ENCODE measurements around the gene HTRA2. TPM values are rescaled to one million over a fixed set of nuclear protein-coding genes. Genes with fewer than 3 reads are reported as not detected.

The HTRA2 gene
- total RNA-seq, 4 donors from 2014 or later = 25.0 to 37.6 (median 29.1) TPM

GRCh38 chr2:74572178-74572925, 42.6 kb downstream of the HTRA2 start:
- H3K9me3 ChIP-seq = no peaks in the 10 kb centered on the region
- ATAC-seq = no peak
- no peak overlapping the region for H3K27ac ChIP-seq
- H3K4me3 ChIP-seq = no peak overlapping the region
- H3K4me1 ChIP-seq = no peaks in the 10 kb centered on the region
- 65 to 80% methylated on average over 2 to 3 of the region's 3 CpGs for WGBS, 2 donors (ENCODE audit: low coverage in 1 of 2)
- H3K27me3 ChIP-seq = peaks cover 22% of the 10 kb centered on the region
- TF ChIP-seq CTCF (IDR thresholded peaks at IDR 0.05) = peak in 1 of 4 experiments; percentile 13
- no peak for TF ChIP-seq POLR2AphosphoS5 (IDR thresholded peaks at IDR 0.05)
- no peaks in the 10 kb centered on the region for H3K36me3 ChIP-seq

GRCh38 chr2:74573747-74574562, 44.2 kb downstream of the HTRA2 start:
- TF ChIP-seq EP300 (IDR thresholded peaks at IDR 0.05) (no peak), POLR2A (IDR thresholded peaks at IDR 0.05) (no peak), POLR2AphosphoS5 (IDR thresholded peaks at IDR 0.05) (no peak), CTCF (IDR thresholded peaks at IDR 0.05) (no peak)
- Histone ChIP-seq H3K4me3 (no peak overlapping the region), H3K4me1 (no peaks in the 10 kb centered on the region), H3K36me3 (no peaks in the 10 kb centered on the region), H3K27me3 (peaks cover 11% of the 10 kb centered on the region), H3K9me3 (no peaks in the 10 kb centered on the region), H3K27ac (no peak overlapping the region)
- 37 to 40% methylated on average over 7 of the region's 7 CpGs for WGBS, 2 donors (ENCODE audit: low coverage in 1 of 2)
- ATAC-seq = peak; percentile 35

GRCh38 chr2:74575320-74575719, 45.6 kb downstream of the HTRA2 start:
- Histone ChIP-seq H3K9me3 (no peaks in the 10 kb centered on the region), H3K36me3 (no peaks in the 10 kb centered on the region), H3K27me3 (peaks cover 16% of the 10 kb centered on the region), H3K4me1 (no peaks in the 10 kb centered on the region), H3K4me3 (no peak overlapping the region), H3K27ac (no peak overlapping the region)
- no peak for ATAC-seq
- TF ChIP-seq CTCF (IDR thresholded peaks at IDR 0.05) = no peak
- no peak for TF ChIP-seq POLR2A (IDR thresholded peaks at IDR 0.05)
- no peak for TF ChIP-seq POLR2AphosphoS5 (IDR thresholded peaks at IDR 0.05)
- no peak for TF ChIP-seq EP300 (IDR thresholded peaks at IDR 0.05)
- 76 to 100% methylated on average over 2 of the region's 4 CpGs for WGBS, 2 donors (ENCODE audit: low coverage in 1 of 2)

GRCh38 chr2:74576211-74576862, 46.6 kb downstream of the HTRA2 start:
- Histone ChIP-seq H3K4me3 (no peak overlapping the region), H3K9me3 (no peaks in the 10 kb centered on the region), H3K36me3 (no peaks in the 10 kb centered on the region), H3K27me3 (peaks cover 22% of the 10 kb centered on the region), H3K27ac (peak overlapping the region in 1 of 4 donors; percentile 28), H3K4me1 (no peaks in the 10 kb centered on the region)
- 76 to 79% methylated on average over 3 to 6 of the region's 7 CpGs for WGBS, 2 donors (ENCODE audit: low coverage in 1 of 2)
- ATAC-seq = no peak
- TF ChIP-seq POLR2AphosphoS5 (IDR thresholded peaks at IDR 0.05) (no peak), POLR2A (IDR thresholded peaks at IDR 0.05) (no peak), EP300 (IDR thresholded peaks at IDR 0.05) (no peak), CTCF (IDR thresholded peaks at IDR 0.05) (no peak)
